ACC112 (cell line): Measurements from ENCODE around the gene TBC1D1.

ENCODE experiments used
- H2AFZ ChIP-seq: fragments of 200-600 bp; sonication (generic); one replicate; pipeline ENCODE4 v1.6.0; 2017; ENCODE audit warnings: antibody characterized with exemption, low read length; ENCODE audit not compliant: unreplicated experiment
- H3K27ac ChIP-seq: fragments of 200-600 bp; sonication (generic); 2 replicates; pipeline ENCODE4 v1.5.1; 2014; ENCODE audit warnings: low read depth, mild to moderate bottlenecking, antibody characterized with exemption, low read length, moderate library complexity
- H3K27me3 ChIP-seq: fragments of 200-600 bp; sonication (generic); 2 replicates; pipeline ENCODE4 v1.6.1; 2014; ENCODE audit warnings: mild to moderate bottlenecking, antibody characterized with exemption, low read length, moderate library complexity, mixed read lengths; ENCODE audit not compliant: insufficient read depth
- H3K36me3 ChIP-seq: fragments of 200-600 bp; sonication (generic); 2 replicates; pipeline ENCODE4 v1.6.1; 2016; ENCODE audit warnings: mild to moderate bottlenecking, antibody characterized with exemption, low read length, moderate library complexity, mixed read lengths; ENCODE audit not compliant: insufficient read depth
- H3K4me1 ChIP-seq: fragments of 200-600 bp; sonication (generic); one replicate; pipeline ENCODE4 v1.6.1; 2016; ENCODE audit warnings: low read length, mixed read lengths; ENCODE audit not compliant: insufficient read depth, unreplicated experiment, control insufficient read depth
- H3K4me3 ChIP-seq: fragments of 200-600 bp; sonication (generic); 2 replicates; pipeline ENCODE4 v1.5.1; 2014; ENCODE audit warnings: mild to moderate bottlenecking, low read depth, low read length
- H3K79me2 ChIP-seq: fragments of 200-600 bp; sonication (generic); one replicate; pipeline ENCODE4 v1.6.0; 2016; ENCODE audit warnings: low read length; ENCODE audit not compliant: control insufficient read depth, unreplicated experiment, insufficient read depth

The TBC1D1 gene

DNA sequence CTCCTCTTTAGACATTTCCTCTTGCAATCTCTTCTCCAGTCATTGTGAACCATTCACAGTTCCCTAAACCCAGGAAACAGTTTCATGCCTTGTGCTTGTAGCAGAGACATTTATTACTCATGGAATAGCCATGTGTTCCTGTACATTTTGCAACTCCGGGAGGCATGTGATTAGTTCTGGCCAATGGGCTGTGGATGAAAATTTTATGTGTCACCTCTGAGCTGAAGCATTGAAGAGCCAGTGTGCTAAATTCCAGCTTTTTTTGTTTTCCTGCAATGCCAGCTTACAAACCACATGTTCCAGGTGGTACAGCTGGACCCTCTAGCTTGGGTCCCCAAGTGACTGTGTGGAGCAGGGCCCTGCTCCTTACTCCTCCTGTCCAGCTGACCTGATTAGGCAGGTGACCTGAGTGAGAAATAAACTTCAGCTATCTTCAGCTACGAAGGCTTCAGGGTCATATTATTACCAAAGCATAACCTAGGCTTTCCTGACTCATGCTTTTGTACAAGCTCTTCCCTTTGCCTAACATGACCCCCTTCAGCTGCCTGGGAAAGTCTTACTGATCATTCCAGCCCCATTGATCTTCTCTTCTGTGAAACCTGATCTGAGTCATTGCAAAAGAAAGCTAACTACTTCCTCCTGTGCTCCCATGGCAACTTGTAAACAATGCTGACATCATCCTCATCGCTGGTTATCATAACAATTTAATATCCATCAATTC, 269.8 kb downstream of the TBC1D1 start:
- Histone ChIP-seq H2AFZ (no peak overlapping the region), H3K79me2 (no peaks in the 10 kb centered on the region), H3K4me3 (peak overlapping the region; percentile 48), H3K4me1 (peaks cover 43% of the 10 kb centered on the region), H3K36me3 (no peaks in the 10 kb centered on the region), H3K27me3 (no peaks in the 10 kb centered on the region), H3K27ac (peak overlapping the region; percentile 98)

DNA sequence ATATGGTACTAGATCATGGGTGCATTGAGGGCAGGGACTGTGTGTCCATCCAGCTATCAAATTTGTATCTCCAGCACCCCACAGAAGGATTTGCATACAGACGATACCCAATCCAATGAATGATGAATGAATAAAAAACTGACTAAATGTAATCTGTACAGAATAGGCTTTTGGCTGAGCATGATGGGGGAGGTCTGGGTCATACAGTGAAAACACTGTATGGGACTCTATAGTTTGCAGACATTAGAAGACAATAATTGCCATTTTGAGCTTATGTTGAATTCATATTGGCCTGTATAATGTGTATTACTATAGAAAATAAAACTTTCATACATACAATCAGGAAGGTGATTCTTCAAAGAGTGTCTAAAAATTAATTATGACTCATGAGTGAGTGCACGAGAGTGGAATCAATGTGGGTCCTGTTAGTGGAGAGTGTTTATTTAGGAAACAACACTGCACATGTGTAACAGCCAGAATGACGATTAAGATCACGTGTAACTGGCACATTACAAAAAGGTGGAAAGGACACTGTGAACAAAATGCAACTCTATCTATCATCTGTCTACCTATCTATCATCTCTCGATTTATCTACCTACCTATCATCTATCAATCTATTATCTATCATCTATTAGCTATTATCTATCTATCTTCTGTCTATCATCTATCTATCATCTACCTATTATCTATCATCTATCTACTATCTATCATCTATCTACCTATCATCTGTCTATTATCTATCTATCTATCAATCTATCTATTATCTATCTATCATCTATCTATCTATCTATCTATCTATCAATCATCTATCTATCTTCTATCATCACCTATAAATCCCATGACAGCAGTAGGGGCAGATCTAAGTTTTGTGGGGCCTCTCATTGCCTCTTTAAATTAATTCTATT, 270.6 kb downstream of the TBC1D1 start:
- H3K27ac ChIP-seq = peak overlapping the region; percentile 98
- no peaks in the 10 kb centered on the region for H3K27me3 ChIP-seq
- peak overlapping the region; percentile 44; the same call in 1 of the 2 replicates for H3K4me3 ChIP-seq
- H3K79me2 ChIP-seq = no peaks in the 10 kb centered on the region
- H3K4me1 ChIP-seq = peaks cover 41% of the 10 kb centered on the region
- H2AFZ ChIP-seq = no peak overlapping the region
- no peaks in the 10 kb centered on the region for H3K36me3 ChIP-seq

DNA sequence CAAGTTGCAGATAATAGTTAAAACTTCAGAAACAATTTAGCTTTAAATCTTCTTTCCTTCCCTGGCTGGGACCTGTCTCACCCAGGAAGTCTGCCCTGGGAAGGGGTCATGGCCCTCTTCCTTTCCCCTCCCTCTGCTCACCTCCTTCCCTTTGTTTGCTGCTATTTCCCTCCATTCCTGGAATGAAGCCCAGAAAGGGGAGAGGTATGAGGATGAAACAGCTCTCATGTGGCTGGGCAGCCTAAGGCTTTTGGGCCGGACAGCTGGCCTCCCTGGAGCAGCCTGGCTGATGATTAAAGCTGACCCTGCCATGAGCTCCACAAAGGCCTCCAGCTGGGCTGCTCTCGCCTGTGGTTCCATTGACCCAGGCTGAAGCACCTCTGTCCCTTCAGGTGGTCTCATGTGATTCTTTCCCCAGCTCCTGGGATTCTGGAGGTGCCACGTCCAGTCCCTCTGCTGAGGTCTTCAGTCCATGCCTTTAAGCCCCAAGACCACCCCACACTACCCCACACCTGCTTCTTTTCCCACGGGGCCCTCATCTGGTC, 271.4 kb downstream of the TBC1D1 start:
- peak overlapping the region; percentile 98 for H3K27ac ChIP-seq

DNA sequence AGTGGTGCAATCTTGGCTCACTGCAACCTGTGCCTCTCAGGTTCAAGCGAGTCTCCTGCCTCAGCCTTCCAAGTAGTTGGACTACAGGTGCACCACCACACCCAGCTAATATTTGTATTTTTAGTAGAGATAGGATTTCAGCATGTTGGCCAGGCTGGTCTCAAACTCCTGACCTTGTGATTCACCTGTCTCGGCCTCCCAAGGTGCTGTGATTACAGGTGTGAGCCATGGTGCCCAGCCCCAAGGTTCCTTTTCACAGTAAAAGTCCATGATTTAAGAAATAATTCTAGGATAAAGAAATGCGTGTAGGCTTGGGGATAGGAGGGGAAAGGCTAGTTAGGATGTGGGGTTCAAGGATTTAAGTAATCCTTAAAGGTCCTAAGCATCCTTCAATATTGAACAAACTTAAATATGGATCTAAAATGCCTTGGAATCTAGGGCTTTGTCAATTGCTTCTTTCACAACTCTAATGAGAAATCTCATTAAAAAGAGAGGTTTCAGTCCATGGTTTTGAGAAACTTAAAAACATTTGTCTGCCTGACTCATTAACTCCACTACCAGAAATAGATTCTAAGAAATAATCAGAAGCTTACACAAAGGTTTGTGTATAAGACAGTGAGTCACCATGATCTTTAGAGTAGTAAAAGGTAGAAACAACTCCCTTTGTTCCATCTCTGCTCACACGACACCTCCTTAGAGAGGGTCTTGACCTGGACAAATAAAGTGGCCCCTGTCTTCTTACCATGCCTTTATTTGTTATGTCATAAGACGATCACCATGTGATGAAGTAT, 272.5 kb downstream of the TBC1D1 start:
- Histone ChIP-seq H3K4me1 (peaks cover 41% of the 10 kb centered on the region), H3K4me3 (no peak overlapping the region), H3K36me3 (no peaks in the 10 kb centered on the region), H2AFZ (no peak overlapping the region), H3K27ac (peak overlapping the region; percentile 98; the same call in 1 of the 2 replicates), H3K27me3 (no peaks in the 10 kb centered on the region), H3K79me2 (no peaks in the 10 kb centered on the region)

More for the DNA sequence above, 271.4 kb downstream of the TBC1D1 start:
- Histone ChIP-seq H3K27me3 (no peaks in the 10 kb centered on the region), H3K36me3 (no peaks in the 10 kb centered on the region), H3K79me2 (no peaks in the 10 kb centered on the region), H2AFZ (peak overlapping the region; percentile 2), H3K4me3 (no peak overlapping the region), H3K4me1 (peaks cover 41% of the 10 kb centered on the region)

DNA sequence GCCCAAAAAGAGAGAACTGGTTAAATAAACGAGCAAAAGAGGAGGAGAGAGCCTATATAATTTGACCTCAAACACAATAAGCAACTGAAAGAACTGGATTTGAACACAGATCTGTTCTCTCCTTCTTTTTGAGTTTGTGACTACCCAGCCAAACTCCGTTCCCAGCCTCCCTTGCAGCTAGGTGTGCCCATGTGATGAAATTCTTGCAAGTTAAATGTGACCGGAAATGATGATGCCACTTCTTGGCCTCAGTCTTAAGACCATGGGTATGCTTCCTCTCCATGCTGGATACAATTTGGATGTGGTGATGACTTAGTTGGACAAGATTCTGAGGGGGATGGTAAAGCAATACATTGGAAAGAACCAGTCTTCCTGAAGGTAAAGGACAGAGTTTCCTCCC, 273.5 kb downstream of the TBC1D1 start:
- Histone ChIP-seq H3K79me2 (no peaks in the 10 kb centered on the region), H3K27me3 (no peaks in the 10 kb centered on the region), H2AFZ (no peak overlapping the region), H3K36me3 (no peaks in the 10 kb centered on the region), H3K4me1 (peaks cover 41% of the 10 kb centered on the region), H3K4me3 (no peak overlapping the region), H3K27ac (peak overlapping the region; percentile 98; the same call in 1 of the 2 replicates)

DNA sequence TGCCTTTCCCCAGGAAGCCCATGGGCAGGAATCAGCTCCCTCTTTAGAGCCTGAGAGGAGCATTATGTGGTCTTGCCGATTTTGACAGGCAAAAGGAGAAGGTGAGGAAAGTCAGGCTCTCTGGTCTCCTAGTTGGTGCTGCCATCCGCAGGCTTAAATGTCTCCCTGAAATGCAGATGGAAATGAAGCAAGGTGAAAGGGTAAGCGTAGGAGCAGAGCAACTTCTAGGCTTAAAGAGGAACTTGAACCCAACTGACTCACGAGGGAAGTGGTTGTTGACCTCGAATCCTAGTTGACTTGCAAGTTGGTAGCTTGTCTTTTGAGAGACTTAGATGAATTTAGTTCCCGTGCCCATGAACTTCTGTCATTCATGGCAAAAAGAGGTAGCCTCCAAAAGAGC, 275.2 kb downstream of the TBC1D1 start:
- H3K27me3 ChIP-seq = no peaks in the 10 kb centered on the region
- no peak overlapping the region for H3K4me3 ChIP-seq
- no peak overlapping the region for H3K27ac ChIP-seq
- no peaks in the 10 kb centered on the region for H3K79me2 ChIP-seq
- no peak overlapping the region for H2AFZ ChIP-seq
- peaks cover 26% of the 10 kb centered on the region for H3K4me1 ChIP-seq
- H3K36me3 ChIP-seq = no peaks in the 10 kb centered on the region

DNA sequence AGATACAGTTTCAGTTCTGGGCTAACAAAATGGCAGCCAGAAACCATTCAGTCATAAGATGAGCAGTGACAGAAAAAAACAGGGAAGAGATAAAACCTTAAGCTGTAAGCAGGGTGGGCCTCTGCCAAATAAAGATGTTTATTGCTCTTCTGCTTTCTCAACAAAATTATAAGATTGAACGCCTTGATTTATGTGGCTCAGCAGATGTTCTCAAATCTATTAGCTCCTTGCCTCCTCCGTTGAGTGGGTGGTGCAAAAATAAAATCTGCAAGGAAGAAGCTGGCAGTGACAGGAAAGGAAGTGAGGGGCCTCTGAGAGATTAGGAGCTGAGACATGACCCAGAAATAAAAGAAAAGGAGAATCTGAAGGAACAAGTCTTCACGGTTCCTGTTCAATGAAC, 275.9 kb downstream of the TBC1D1 start:
- no peak overlapping the region for H2AFZ ChIP-seq
- H3K27me3 ChIP-seq = no peaks in the 10 kb centered on the region
- H3K4me1 ChIP-seq = peaks cover 20% of the 10 kb centered on the region
- no peak overlapping the region for H3K27ac ChIP-seq
- no peaks in the 10 kb centered on the region for H3K79me2 ChIP-seq
- no peaks in the 10 kb centered on the region for H3K36me3 ChIP-seq
- H3K4me3 ChIP-seq = no peak overlapping the region

DNA sequence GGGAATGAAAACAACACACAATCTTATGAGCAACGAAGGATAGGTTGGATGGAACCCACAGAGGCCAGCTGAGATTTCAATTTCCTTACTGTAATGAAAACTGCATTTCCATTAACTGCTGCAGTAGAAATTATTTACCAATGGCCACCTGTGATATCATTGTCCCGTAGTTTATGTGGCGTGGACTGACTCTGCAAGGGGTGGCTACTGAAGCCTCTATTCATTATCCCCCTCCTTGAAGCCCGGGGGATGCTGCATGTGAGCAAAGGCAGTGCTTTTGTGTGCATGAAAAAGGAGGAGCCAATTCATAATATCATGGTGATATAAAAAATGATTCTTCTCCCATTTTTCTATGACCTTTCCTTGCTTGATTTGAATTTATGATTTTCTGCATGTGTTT, 277.1 kb downstream of the TBC1D1 start:
- Histone ChIP-seq H3K4me3 (no peak overlapping the region), H2AFZ (no peak overlapping the region), H3K27ac (no peak overlapping the region), H3K79me2 (no peaks in the 10 kb centered on the region), H3K36me3 (no peaks in the 10 kb centered on the region), H3K4me1 (peaks cover 8% of the 10 kb centered on the region), H3K27me3 (no peaks in the 10 kb centered on the region)

DNA sequence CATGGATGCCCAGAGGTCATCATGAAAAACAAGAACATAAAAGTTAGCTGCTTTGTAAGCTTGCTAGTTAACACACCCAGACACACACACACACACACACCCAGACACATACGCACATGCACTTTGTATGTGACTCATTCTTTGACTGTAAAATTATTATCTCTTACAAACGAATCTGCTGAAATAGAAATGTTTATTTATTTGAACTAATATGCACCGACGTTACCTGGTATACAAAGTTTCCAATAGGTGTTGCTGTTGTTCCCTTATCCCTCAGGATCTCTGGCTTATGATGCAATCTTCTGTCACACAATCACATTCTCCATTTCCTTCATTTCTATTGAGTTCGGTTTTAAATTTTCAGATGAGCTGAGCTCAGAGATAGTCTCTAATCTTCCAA, 278.6 kb downstream of the TBC1D1 start:
- no peaks in the 10 kb centered on the region for H3K36me3 ChIP-seq
- H2AFZ ChIP-seq = no peak overlapping the region
- no peaks in the 10 kb centered on the region for H3K79me2 ChIP-seq
- H3K27me3 ChIP-seq = no peaks in the 10 kb centered on the region
- no peaks in the 10 kb centered on the region for H3K4me1 ChIP-seq
- H3K4me3 ChIP-seq = no peak overlapping the region
- no peak overlapping the region for H3K27ac ChIP-seq
